SKM-1 (cell line): Measurements from ENCODE around the gene NKAIN2.
"Not testable (repeated sequence)": the region's sequence is repeated elsewhere in the genome, so short reads cannot be mapped to it uniquely, and the experiment has no call there.

Experiments
- DNase-seq: peaks from one replicate; lab custom pipeline; 2025; ENCODE audit not compliant: unreplicated experiment; lab: John Stamatoyannopoulos, UW

NKAIN2 gene

GRCh38 chr6:124551711-124552233 is 748.1 kb downstream of the NKAIN2 start:
- no peak for DNase-seq

- no peak for DNase-seq
These were observed 754.2 kb downstream of the NKAIN2 start for GRCh38 chr6:124557873-124558272.

GRCh38 chr6:124560078-124560477 is 756.4 kb downstream of the NKAIN2 start:
- not testable (repeated sequence) for DNase-seq

DNA sequence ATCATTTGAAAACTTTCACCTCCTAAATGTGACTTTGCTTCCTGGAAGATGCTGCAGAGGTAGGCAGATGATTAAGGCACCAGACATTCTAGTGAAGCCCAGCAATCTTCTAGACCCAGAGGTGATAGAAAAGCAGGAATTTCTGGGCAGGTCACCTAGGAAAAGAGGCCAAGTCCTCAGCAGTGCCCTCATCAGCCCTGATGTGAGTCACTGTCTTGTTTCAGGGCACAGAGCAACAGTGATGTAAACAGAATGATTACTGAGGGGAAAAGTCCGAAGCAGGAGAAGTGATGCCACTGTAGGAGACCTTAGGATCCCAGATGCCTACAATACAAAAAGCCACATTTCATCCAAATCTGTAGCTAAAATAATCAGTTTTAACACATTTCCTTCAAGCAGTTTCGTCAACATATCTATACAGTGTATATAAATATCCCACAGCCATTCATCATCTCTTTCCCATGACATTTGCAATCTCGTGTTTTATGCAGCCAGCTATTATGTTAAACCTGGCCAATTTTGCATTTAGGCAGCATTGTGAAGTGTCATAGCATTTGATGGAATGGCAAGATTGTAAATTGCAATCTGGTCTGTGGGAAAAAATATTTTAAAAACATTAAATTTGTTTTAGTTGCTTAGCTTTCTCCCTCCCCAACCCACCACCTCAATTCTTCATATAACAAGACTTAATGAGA is 757.4 kb downstream of the NKAIN2 start:
- DNase-seq, result no peak

DNA sequence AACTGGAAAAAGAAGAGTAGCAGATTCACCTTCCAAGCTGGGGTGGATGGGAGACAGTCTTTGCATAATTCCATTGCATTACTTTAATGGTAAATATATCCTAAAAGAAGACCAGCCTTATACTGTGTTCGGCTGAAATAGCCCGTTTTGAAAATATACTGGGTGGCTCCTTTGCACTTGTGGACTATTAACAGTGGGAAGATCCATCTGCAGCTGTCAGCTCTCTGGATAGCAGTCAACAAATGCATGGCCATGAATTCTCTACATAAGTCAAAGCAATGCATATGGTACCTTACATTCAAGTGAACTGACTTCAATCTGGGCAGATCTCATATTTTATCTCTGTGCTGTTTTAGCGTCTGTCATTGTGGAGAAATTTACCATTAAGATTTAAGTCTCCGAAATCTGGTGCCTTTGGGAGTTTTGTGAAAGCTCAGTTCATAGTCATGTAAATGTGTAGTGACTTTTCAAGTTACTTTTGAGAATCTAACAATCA is 758.0 kb downstream of the NKAIN2 start:
- no peak for DNase-seq

GRCh38 chr6:124564125-124564524 is 760.5 kb downstream of the NKAIN2 start:
- DNase-seq, result not testable (repeated sequence)

DNA sequence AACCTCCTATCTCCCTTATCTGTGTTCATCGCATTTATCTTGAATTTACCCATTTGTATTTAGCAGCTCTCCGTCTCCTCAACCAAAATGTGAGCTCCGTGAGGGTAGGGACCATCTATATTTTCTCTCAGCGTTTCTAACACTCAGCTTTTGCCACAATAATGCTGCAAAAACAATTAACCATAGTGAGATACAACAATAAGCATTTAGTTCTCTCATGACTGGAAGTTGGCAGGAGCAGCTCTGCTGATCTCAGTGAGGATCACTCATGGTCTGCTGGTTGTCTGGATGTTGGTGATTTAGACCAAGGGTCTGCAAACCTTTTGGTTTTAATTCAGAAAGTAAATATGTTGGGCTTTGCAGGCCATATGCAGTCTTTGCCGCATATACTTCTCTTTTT is 763.7 kb downstream of the NKAIN2 start:
- DNase-seq, result no peak

DNA sequence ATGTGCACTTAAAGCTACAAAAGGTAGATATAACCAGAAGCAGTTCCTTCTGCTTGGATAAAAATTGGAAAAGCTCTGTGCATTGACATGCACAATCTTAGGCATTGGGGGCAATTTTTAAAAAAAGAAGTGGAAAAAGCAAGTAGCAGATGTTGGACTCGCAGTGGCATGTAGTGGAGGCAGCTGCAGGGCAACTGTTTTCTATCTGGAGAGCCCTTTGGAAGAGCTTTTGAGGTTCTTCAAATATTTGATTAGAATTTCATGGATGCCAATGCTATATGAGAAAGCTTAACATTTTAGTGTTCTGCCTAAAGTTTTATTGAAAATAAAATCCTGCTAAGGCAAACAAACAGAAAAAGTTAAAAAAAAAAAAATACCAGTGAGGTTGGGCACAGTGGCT is 770.3 kb downstream of the NKAIN2 start:
- DNase-seq, result no peak

DNA sequence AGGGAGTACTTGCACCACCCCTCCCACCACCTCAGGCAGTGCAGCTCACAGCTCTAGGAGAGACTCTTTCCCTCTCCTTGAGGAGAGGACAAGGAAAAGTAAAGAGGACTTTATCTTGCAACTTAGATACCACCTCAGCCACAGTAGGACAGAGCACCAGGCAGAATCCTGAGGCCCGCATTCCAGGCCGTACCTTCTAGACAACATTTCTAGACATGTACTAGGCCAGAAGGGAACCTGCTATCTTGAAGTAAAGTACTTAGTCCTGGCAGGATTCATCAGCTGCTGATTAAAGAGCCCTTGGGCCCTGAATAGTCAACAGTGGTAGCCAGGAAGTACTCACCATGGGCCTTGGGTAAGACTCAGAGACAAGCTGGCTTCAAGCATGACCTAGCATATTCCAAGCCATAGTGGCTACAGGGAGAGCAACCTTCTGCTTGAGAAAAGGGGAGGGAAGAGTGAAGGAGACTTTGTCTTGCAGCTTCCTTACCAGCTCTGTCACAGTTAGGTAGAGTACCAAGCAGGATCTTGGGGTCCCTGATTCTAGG is 774.1 kb downstream of the NKAIN2 start:
- no peak for DNase-seq

- no peak for DNase-seq
These were observed 786.3 kb downstream of the NKAIN2 start for GRCh38 chr6:124590001-124590400.

DNA sequence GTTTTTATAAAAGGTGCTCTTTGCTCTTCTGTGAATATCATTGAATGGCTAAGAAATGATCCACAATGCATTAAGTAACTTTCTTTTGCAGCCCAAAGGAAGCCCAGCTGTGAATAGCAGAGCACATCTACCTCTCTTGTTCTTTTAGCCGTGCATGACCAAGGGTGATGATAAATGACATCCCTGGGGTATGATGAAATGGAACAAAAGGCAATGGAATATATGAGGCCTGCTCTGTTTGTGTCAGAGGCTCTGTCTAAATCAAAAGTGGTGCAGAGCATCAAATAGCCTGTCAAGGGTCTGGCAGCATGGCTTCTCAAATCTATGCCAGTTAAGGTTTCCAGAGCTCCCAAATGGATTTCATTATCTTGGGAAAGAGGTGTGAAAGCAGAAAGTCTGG is 796.0 kb downstream of the NKAIN2 start:
- DNase-seq, result no peak

DNA sequence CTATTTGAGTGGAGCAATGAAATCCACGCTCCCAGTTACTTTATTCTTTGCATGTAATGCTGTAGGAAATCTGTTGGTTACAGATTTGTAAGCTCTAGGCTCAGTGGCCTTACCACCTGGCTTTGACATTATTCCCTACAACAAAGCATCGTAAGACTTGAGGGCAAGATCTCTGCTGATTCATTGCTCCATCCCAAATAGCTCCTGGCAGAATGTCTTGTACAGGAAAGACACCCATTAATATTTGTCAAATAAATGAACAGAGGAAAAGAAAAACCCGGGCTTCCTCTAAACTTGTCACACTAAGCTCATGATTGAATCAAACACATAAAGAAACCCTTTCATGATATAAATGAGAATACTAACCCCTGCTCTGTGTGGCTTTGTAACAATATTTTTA is 801.1 kb downstream of the NKAIN2 start:
- DNase-seq, result no peak

GRCh38 chr6:124607119-124607627 is 803.5 kb downstream of the NKAIN2 start:
- no peak for DNase-seq

DNA sequence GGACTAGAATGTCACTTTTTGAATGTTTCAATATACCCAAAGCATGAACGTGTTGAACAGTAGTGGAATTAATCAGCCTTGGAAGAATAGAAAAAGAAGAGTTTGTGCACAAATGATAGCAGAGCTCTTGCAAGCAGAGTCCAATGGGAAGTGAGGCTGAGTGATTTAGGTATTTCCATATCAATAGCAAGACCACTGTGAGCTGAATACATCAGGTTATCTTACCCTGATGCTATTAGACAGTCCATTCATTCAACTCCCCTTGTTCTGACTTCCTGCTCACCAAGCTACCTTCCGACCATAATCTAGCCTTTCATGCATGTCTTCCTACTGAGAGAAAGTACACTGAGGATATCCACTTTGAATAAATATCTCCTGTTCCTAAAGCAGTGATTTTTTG is 809.4 kb downstream of the NKAIN2 start:
- DNase-seq, result no peak

DNA sequence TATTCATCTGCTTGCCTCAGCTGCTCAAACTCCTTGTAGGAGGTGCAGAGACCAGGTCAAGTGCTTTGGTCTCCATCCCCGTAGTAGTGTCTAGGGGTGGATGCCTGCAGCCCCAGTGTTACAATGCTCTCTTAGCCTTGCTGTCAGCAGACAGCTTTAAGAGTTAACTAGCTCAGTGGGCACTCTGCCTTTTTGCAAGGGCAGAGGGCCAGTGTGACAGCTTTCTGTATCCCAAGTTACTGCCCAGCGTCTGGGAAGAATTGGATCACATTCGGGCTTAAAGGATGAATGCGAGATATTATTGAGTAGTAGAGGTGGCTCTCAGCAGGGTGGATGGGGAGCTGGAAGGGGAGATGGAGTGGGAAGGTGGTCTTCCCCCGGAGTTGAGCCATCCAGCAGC is 818.7 kb downstream of the NKAIN2 start:
- no peak for DNase-seq

DNA sequence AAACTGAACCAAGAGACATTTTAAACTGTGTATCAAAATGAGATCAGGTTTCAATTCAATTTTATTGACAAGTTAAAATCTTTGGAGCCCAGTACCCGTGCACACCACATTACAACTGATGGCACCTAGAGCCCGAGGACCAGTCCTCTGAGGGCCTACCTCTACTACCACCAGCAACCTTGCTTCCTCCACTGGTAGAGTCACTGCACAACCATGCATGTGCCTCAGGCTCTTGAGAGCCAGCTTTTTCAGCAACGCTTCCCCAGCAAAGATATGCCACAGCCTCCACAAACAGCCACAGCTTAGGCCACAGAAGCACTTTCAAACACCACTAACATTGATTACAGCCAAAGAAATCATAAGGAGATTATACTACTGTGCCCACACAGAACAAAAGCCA is 830.0 kb downstream of the NKAIN2 start:
- DNase-seq, result no peak

- no peak for DNase-seq
These were observed 836.8 kb downstream of the NKAIN2 start for GRCh38 chr6:124640432-124640831.

DNA sequence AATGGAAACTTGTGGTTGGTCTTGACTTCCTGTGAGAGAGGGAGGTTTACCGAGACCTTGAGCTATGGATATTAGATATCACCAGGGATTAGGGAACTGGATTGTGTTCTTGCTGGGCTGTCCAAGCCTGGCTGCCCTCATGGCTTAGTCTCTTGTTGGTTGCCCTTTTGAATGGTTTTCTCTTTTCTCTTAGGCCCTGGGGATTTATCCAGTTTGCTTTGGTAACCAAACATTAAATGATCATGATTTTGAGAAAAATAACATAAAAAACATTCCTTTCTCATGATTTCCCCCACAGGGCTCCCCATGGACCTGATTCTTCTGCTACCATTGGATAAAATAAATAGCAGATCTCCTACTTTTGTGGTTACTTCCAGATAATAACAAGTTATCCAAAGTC is 852.2 kb downstream of the NKAIN2 start:
- no peak for DNase-seq

DNA sequence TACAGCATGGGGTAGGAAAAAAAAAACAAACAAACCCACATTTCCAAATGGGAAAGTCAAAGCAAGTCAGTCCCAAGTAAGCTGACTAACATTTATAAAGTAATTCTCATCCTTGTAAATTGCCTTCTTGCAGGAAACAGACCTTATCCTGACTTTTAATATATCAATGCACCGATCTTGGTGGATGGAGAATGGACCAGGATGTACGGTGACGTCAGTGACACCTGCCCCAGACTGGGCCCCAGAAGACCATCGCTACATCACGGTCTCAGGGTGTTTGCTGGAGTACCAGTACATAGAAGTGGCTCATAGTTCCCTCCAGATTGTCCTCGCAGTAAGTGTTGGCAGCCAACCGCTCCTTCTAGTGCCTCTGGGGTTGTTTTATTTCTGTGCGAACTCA is 854.4 kb downstream of the NKAIN2 start:
- DNase-seq, result no peak

GRCh38 chr6:124659427-124659826 is 855.8 kb downstream of the NKAIN2 start:
- DNase-seq, result no peak

GRCh38 chr6:124660185-124660584 is 856.5 kb downstream of the NKAIN2 start:
- DNase-seq, result no peak

- no peak for DNase-seq
These were observed 857.5 kb downstream of the NKAIN2 start for GRCh38 chr6:124661097-124661661.
